Psoas muscle (tissue), 8 donors: Measurements from ENCODE around the gene RCOR3. TPM values are rescaled to one million over a fixed set of nuclear protein-coding genes. Genes with fewer than 3 reads are reported as not detected.

Experiments used
- ATAC-seq, 4 donors: fragments of 200-7000 bp; cut with Tn5 transposase; one replicate each; pipeline ENCODE4 v1.9.1; 2020; ENCODE audit warnings: moderate library complexity in 3 of 4, mild to moderate bottlenecking in 2 of 4
- DNase-seq, 2 donors: peaks; one replicate each; pipeline ENCODE4 v3.0.0-alpha.2; 2020
- H3K27ac ChIP-seq: fragments of 200-600 bp; one replicate; pipeline ENCODE4 v1.8.0; 2022
- H3K27me3 ChIP-seq, 3 donors: fragments of 200-600 bp in 1 of 3; one replicate each; pipeline versions ENCODE4 v1.6.1 to v1.8.0; 2013 to 2022; ENCODE audit warnings: low read length in 2 of 3, mild to moderate bottlenecking in 2 of 3, moderate library complexity in 1 of 3; ENCODE audit not compliant: insufficient read depth in 3 of 3
- H3K36me3 ChIP-seq, 2 donors: fragments of 200-600 bp in 1 of 2; one replicate each; pipeline versions ENCODE4 v1.6.1 to v1.8.0; 2013 to 2022; ENCODE audit warnings: low read depth in 1 of 2, mild to moderate bottlenecking in 1 of 2, moderate library complexity in 1 of 2; ENCODE audit not compliant: insufficient read depth in 1 of 2
- H3K4me1 ChIP-seq: fragments of 200-600 bp; one replicate; pipeline ENCODE4 v1.8.0; 2022
- H3K4me3 ChIP-seq: fragments of 200-600 bp; one replicate; pipeline ENCODE4 v1.8.0; 2022; ENCODE audit warnings: mild to moderate bottlenecking
- H3K9me3 ChIP-seq: fragments of 200-600 bp; one replicate; pipeline ENCODE4 v1.8.0; 2022
- WGBS, 3 donors: extraction: QIAGEN DNeasy Blood & Tissue Kit; methylation state at CpG; one replicate each; pipeline versions ENCODE4 v1.1.6 to v1.1.7; 2013; 5-methylcytosine and 5-hydroxymethylcytosine counted together
- intact Hi-C, 2 donors: fragments of 100-400 bp; cut with DNase I; formaldehyde crosslinking; loops; one replicate each; pipeline versions ENCODE4 v1.11.0 to v1.14.2; 2022
- polyA plus RNA-seq, 3 donors: library from polyadenylated mRNA; stranded (reverse); fragments of 200-250 nt; gene quantifications; one replicate each; pipeline ENCODE4 v1.2.3, GENCODE V29; 2013
- total RNA-seq, 4 donors: library from RNA; stranded (reverse); fragmentation: NEBNext Ultra II Directional in 2 of 4; extraction: Animal tissue kit (Norgen Biotek cat#: 25700) in 2 of 4; gene quantifications; one replicate each; pipeline versions ENCODE4 v1.2.1 to v1.2.4, GENCODE V29; 2021 to 2023
- TF ChIP-seq, protein P1 (sequence below): fragments of 200-600 bp; IDR thresholded peaks from one replicate; pipeline ENCODE4 v1.8.0; 2022; ENCODE audit warnings: antibody characterized with exemption
- donor health status: healthy with polysubstance abuse.
- donor health status: DM: no; HTN: no; CAD: no; lungs with moderate emphysema.
- donor health status: Bipolar disorder and iron deficiency.
- donor health status: healthy.
- donor health status: DM: yes; HTN: yes; CAD: no.
- donor health status: DM: no; HTN: no; CAD: no.
- donor health status: DM: no; HTN: no; CAD: no.
- donor health status: DM: yes; HTN: yes; CAD: no.

Gene RCOR3
- total and polyA plus RNA-seq, 7 donors: 29.4 to 95.7 (median 70.2) TPM

DNA sequence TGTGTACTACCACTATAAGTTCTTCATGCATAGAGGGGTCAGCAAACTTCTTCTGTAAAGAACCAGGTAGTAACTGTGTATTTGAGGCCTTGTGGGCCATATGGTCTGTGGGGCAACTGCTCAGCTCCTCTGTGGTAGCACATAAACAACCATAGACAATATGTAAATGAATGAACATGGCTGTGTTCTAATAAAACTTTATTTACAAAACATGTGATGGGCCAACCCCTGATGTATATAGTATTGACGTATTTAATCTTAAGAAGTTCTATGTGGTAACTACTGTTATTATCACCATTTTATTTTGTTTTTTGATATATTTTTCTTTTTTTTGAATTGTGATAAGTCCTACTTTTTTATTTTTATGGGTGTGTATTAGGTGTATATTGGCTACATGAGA, 82.8 kb downstream of the RCOR3 start:
- H3K27ac ChIP-seq: no peak overlapping the region
- H3K4me1 ChIP-seq: no peaks in the 10 kb centered on the region
- no peaks in the 10 kb centered on the region for H3K36me3 ChIP-seq
- H3K9me3 ChIP-seq: no peaks in the 10 kb centered on the region
- DNase-seq (no peak), ATAC-seq (no peak)
- TF ChIP-seq, protein P1, sequence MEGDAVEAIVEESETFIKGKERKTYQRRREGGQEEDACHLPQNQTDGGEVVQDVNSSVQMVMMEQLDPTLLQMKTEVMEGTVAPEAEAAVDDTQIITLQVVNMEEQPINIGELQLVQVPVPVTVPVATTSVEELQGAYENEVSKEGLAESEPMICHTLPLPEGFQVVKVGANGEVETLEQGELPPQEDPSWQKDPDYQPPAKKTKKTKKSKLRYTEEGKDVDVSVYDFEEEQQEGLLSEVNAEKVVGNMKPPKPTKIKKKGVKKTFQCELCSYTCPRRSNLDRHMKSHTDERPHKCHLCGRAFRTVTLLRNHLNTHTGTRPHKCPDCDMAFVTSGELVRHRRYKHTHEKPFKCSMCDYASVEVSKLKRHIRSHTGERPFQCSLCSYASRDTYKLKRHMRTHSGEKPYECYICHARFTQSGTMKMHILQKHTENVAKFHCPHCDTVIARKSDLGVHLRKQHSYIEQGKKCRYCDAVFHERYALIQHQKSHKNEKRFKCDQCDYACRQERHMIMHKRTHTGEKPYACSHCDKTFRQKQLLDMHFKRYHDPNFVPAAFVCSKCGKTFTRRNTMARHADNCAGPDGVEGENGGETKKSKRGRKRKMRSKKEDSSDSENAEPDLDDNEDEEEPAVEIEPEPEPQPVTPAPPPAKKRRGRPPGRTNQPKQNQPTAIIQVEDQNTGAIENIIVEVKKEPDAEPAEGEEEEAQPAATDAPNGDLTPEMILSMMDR: no peak
- WGBS, 3 donors: 98 to 100% (median 100%) methylated on average over 1 of the region's 1 CpG
- no peak overlapping the region for H3K4me3 ChIP-seq
- H3K27me3 ChIP-seq: no peaks in the 10 kb centered on the region
- intact Hi-C loops: no loop called here

DNA sequence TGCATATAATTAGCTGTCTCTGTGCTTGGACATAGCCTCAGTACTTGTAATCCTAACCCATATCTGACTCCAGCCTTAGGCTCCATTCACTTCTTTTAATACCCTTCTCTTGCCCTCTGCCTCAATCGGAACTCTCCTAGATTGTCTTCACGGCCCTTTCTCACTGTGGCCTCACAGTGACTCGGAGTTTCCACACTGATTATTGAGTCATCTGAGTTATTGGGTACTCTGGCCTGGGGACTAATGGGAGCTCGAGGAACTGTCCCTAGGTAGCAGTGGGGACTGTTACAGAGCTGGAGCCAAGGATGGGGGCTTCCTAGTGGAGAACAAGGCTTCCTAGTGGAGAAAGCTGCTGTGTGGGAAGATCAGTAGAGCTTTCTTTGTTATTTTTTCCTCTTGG, 84.4 kb downstream of the RCOR3 start:
- TF ChIP-seq, protein P1: no peak
- DNase-seq: no peak
- no peak for ATAC-seq
- Histone ChIP-seq H3K4me3 (no peak overlapping the region), H3K9me3 (no peaks in the 10 kb centered on the region), H3K4me1 (no peaks in the 10 kb centered on the region), H3K27ac (no peak overlapping the region), H3K27me3 (no peaks in the 10 kb centered on the region), H3K36me3 (no peaks in the 10 kb centered on the region)
- intact Hi-C loops: no loop called here
- WGBS, 3 donors: 88 to 90% (median 89%) methylated on average over 4 of the region's 4 CpGs

DNA sequence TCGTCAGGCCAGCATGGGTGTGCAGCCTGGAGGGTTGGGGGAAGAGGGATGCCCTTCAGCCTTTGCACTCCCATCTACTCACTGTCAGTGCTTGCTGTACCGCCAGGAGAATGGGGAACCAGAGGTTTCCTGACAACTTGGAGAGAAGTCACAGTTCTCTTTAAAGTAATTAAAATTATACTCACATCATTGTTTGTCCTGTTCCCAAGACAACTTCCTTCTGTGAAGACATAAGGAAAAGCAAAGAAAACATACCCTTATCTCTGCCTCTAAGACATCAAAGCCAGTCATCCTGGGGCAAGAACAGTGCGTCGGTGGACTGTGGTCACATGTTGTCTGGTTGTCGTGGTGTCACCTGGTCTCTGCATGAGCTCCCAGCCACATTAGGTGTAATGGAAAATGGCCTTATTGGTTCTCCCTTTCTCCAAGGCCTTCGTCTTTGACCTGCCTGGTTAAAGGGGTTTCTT, 85.0 kb downstream of the RCOR3 start:
- intact Hi-C loops: no loop called here
- no peaks in the 10 kb centered on the region for H3K27me3 ChIP-seq
- 74 to 91% (median 85%) methylated on average over 6 of the region's 6 CpGs for WGBS, 3 donors
- ATAC-seq (no peak), DNase-seq (no peak)
- TF ChIP-seq, protein P1: no peak
- no peaks in the 10 kb centered on the region for H3K9me3 ChIP-seq
- H3K4me3 ChIP-seq: no peak overlapping the region
- no peak overlapping the region for H3K27ac ChIP-seq
- no peaks in the 10 kb centered on the region for H3K4me1 ChIP-seq
- H3K36me3 ChIP-seq: no peaks in the 10 kb centered on the region

DNA sequence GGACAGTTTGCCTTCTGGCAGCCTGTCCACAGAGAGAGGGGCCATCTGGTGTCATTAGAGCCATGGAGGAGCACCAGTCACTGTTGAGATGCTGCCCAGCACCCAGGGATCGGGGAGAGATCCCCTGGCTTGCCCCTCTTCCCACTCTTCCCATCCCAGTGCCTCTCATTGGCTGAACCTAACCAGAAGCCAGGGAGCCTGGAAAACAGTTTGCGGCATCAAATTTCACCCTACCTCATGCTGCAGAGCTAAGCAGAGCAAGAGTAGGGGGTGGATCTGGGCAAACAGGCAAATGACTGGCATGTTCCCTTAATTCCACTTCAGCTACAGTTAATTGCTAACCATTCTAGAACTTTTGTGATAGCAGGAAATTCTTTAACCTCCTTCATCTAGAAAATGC, 86.6 kb downstream of the RCOR3 start:
- Histone ChIP-seq H3K9me3 (no peaks in the 10 kb centered on the region), H3K36me3 (no peaks in the 10 kb centered on the region), H3K27ac (no peak overlapping the region), H3K4me1 (no peaks in the 10 kb centered on the region), H3K4me3 (no peak overlapping the region), H3K27me3 (no peaks in the 10 kb centered on the region)
- TF ChIP-seq, protein P1: no peak
- 52 to 85% (median 80%) methylated on average over 2 of the region's 2 CpGs for WGBS, 3 donors
- no peak for ATAC-seq
- DNase-seq: no peak
- intact Hi-C loops: no loop called here

DNA sequence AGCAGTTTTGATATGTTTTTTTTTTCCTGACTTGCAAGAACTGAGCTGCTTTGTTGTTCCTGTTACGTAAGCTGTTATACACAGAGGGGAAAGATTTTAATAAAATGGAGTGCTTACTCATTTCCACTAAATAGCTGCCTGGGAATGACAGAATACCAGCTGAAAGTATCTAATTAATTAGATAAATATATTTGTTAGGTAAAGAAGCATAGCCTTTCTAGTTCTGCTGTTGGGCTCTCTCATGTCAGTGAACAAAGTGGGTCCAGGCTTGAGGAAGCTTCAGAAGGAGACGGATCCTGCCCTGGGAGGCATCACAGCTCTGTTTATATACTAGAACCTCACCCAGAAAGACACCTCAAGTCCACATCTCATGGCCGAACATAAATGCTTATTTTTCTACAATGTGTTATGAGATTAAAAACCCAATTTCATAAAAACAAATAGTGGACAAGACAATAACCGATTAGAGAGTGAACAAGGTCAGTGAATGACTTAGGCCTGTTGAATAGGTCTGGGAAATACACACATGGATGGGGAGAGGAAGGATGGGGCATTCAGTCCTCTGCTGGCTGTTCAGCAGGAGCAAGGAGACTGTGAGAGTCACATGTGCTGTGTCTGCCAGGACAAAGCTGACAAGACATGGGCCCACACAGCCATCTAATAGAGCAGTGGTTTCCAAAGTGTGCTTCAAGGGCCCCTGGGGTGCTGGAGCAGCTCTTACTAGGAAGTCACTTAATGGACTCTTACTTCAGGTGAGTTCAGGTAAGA, 88.1 kb downstream of the RCOR3 start:
- no peaks in the 10 kb centered on the region for H3K36me3 ChIP-seq
- DNase-seq (no peak), ATAC-seq (no peak)
- 90 to 96% (median 91%) methylated on average over 4 of the region's 4 CpGs for WGBS, 3 donors
- H3K4me3 ChIP-seq: no peak overlapping the region
- H3K27me3 ChIP-seq: no peaks in the 10 kb centered on the region
- H3K4me1 ChIP-seq: no peaks in the 10 kb centered on the region
- TF ChIP-seq, protein P1: no peak
- intact Hi-C loops: no loop called here
- no peak overlapping the region for H3K27ac ChIP-seq
- H3K9me3 ChIP-seq: no peaks in the 10 kb centered on the region
